ENCODE data around the gene LMOD1.
A peak's percentile ranks its signal among the peaks of the same experiment; 100 is the strongest.
"Not testable (repeated sequence)": the region's sequence is repeated elsewhere in the genome, so short reads cannot be mapped to it uniquely, and the experiment has no call there.

Gene LMOD1

GRCh38 chr1:201964261-201964660 lies 17.9 kb upstream of the LMOD1 start:
- no peak overlapping the region for H3K4ac ChIP-seq (ENCODE audit: low read depth in 1 of 2, low read length in 2 of 2)
- H2BK15ac ChIP-seq (ENCODE audit: low read depth, poor library complexity, severe bottlenecking), result no peak overlapping the region
- peak overlapping the region; percentile 14 for H3K27ac ChIP-seq (ENCODE audit: low read length, poor library complexity, severe bottlenecking)
- no peak overlapping the region for H2AK5ac ChIP-seq (ENCODE audit: low read length, severe bottlenecking)
- no peaks in the 10 kb centered on the region for H3K27me3 ChIP-seq (ENCODE audit: control insufficient read depth in 1 of 2, insufficient read depth in 1 of 2, low read length in 2 of 2)
- peaks cover 44 to 83% of the 10 kb centered on the region in 2 experiments for H3K36me3 ChIP-seq (ENCODE audit: control insufficient read depth in 1 of 2, insufficient read depth in 2 of 2, low read depth in 1 of 2, low read length in 2 of 2)
- H3K79me1 ChIP-seq (replicated peaks; ENCODE audit: low read length, poor library complexity, severe bottlenecking), result peaks cover 15% of the 10 kb centered on the region
- no peak overlapping the region for H3K4me3 ChIP-seq (ENCODE audit: insufficient read depth in 1 of 2, low read depth in 1 of 2, low read length in 2 of 2)
- H3K23ac ChIP-seq (ENCODE audit: low read length in 2 of 2), result no peak overlapping the region
- H3K9me3 ChIP-seq (ENCODE audit: control insufficient read depth, low read length), result no peaks in the 10 kb centered on the region
- H3K18ac ChIP-seq (ENCODE audit: low read depth in 1 of 2, low read length in 2 of 2), result no peak overlapping the region
- H4K8ac ChIP-seq (ENCODE audit: low read length), result no peak overlapping the region
- no peak overlapping the region for H2AFZ ChIP-seq (ENCODE audit: low read depth, low read length)
- no peak overlapping the region for H4K91ac ChIP-seq (ENCODE audit: low read length)
- DNase-seq, result peak; percentile 34
- no peak overlapping the region for H3K9ac ChIP-seq (ENCODE audit: low read length)
- WGBS, result no CpG with 5 or more reads among the region's 1 CpG
- H2BK12ac ChIP-seq (ENCODE audit: low read length in 2 of 2), result no peak overlapping the region
- no peak overlapping the region for H3K14ac ChIP-seq (ENCODE audit: low read length in 2 of 2)
- H2BK120ac ChIP-seq (ENCODE audit: low read depth, low read length), result no peak overlapping the region
- H3K4me2 ChIP-seq (ENCODE audit: low read length, poor library complexity, severe bottlenecking), result no peak overlapping the region
- H3K4me1 ChIP-seq (ENCODE audit: control insufficient read depth, insufficient read depth, low read depth, low read length), result peaks cover 6% of the 10 kb centered on the region
- H2BK5ac ChIP-seq (ENCODE audit: low read depth, low read length, poor library complexity, severe bottlenecking), result no peak overlapping the region

GRCh38 chr1:201962382-201962781 lies 16.0 kb upstream of the LMOD1 start:
- H3K9me3 ChIP-seq (ENCODE audit: control insufficient read depth, low read length); H3K4ac ChIP-seq (ENCODE audit: low read depth in 1 of 2, low read length in 2 of 2); H2BK5ac ChIP-seq (ENCODE audit: low read depth, low read length, poor library complexity, severe bottlenecking); H3K23ac ChIP-seq (ENCODE audit: low read length in 2 of 2); H3K4me3 ChIP-seq (ENCODE audit: insufficient read depth in 1 of 2, low read depth in 1 of 2, low read length in 2 of 2); H3K14ac ChIP-seq (ENCODE audit: low read length in 2 of 2); H4K91ac ChIP-seq (ENCODE audit: low read length); H2AFZ ChIP-seq (ENCODE audit: low read depth, low read length); H2BK12ac ChIP-seq (ENCODE audit: low read length in 2 of 2); H3K27me3 ChIP-seq (ENCODE audit: control insufficient read depth in 1 of 2, insufficient read depth in 1 of 2, low read length in 2 of 2); H3K4me1 ChIP-seq (ENCODE audit: control insufficient read depth, insufficient read depth, low read depth, low read length); DNase-seq; H3K9ac ChIP-seq (ENCODE audit: low read length); H2AK5ac ChIP-seq (ENCODE audit: low read length, severe bottlenecking); H2BK120ac ChIP-seq (ENCODE audit: low read depth, low read length); H2BK15ac ChIP-seq (ENCODE audit: low read depth, poor library complexity, severe bottlenecking); H3K4me2 ChIP-seq (ENCODE audit: low read length, poor library complexity, severe bottlenecking); H3K18ac ChIP-seq (ENCODE audit: low read depth in 1 of 2, low read length in 2 of 2); H3K27ac ChIP-seq (ENCODE audit: low read length, poor library complexity, severe bottlenecking); H4K8ac ChIP-seq (ENCODE audit: low read length): not testable (repeated sequence)
- H3K79me1 ChIP-seq (replicated peaks; ENCODE audit: low read length, poor library complexity, severe bottlenecking), result peaks cover 13% of the 10 kb centered on the region
- H3K36me3 ChIP-seq (ENCODE audit: control insufficient read depth in 1 of 2, insufficient read depth in 2 of 2, low read depth in 1 of 2, low read length in 2 of 2), result peaks cover 44 to 81% of the 10 kb centered on the region in 2 experiments
- WGBS, result 97% methylated on average over 9 of the region's 10 CpGs

- Histone ChIP-seq H4K91ac (ENCODE audit: low read length) (no peak overlapping the region), H2AK5ac (ENCODE audit: low read length, severe bottlenecking) (no peak overlapping the region), H3K14ac (ENCODE audit: low read length in 2 of 2) (no peak overlapping the region), H3K23ac (ENCODE audit: low read length in 2 of 2) (no peak overlapping the region), H2BK15ac (ENCODE audit: low read depth, poor library complexity, severe bottlenecking) (no peak overlapping the region), H2BK12ac (ENCODE audit: low read length in 2 of 2) (no peak overlapping the region), H3K4ac (ENCODE audit: low read depth in 1 of 2, low read length in 2 of 2) (no peak overlapping the region), H3K36me3 (ENCODE audit: control insufficient read depth in 1 of 2, insufficient read depth in 2 of 2, low read depth in 1 of 2, low read length in 2 of 2) (peaks cover 37 to 54% of the 10 kb centered on the region in 2 experiments), H3K4me1 (ENCODE audit: control insufficient read depth, insufficient read depth, low read depth, low read length) (peaks cover 5% of the 10 kb centered on the region), H3K9me3 (ENCODE audit: control insufficient read depth, low read length) (no peaks in the 10 kb centered on the region), H3K4me2 (ENCODE audit: low read length, poor library complexity, severe bottlenecking) (no peak overlapping the region), H4K8ac (ENCODE audit: low read length) (no peak overlapping the region), H2AFZ (ENCODE audit: low read depth, low read length) (no peak overlapping the region), H3K27ac (ENCODE audit: low read length, poor library complexity, severe bottlenecking) (peak overlapping the region; percentile 49), H3K18ac (ENCODE audit: low read depth in 1 of 2, low read length in 2 of 2) (no peak overlapping the region), H2BK5ac (ENCODE audit: low read depth, low read length, poor library complexity, severe bottlenecking) (no peak overlapping the region), H3K9ac (ENCODE audit: low read length) (no peak overlapping the region), H3K79me1 (replicated peaks; ENCODE audit: low read length, poor library complexity, severe bottlenecking) (peaks cover 12% of the 10 kb centered on the region), H2BK120ac (ENCODE audit: low read depth, low read length) (no peak overlapping the region), H3K4me3 (ENCODE audit: insufficient read depth in 1 of 2, low read depth in 1 of 2, low read length in 2 of 2) (no peak overlapping the region), H3K27me3 (ENCODE audit: control insufficient read depth in 1 of 2, insufficient read depth in 1 of 2, low read length in 2 of 2) (no peaks in the 10 kb centered on the region)
- 88% methylated on average over 4 of the region's 5 CpGs for WGBS
- DNase-seq, result no peak
Measured at GRCh38 chr1:201958348-201958747, 12.0 kb upstream of the LMOD1 start.

GRCh38 chr1:201955729-201956143 lies 9.4 kb upstream of the LMOD1 start:
- Histone ChIP-seq H2AK5ac (ENCODE audit: low read length, severe bottlenecking) (peak overlapping the region; percentile 74), H3K4me1 (ENCODE audit: control insufficient read depth, insufficient read depth, low read depth, low read length) (peaks cover 5% of the 10 kb centered on the region), H4K8ac (ENCODE audit: low read length) (peak overlapping the region; percentile 87), H2AFZ (ENCODE audit: low read depth, low read length) (peak overlapping the region; percentile 85), H3K79me1 (replicated peaks; ENCODE audit: low read length, poor library complexity, severe bottlenecking) (peaks cover 5% of the 10 kb centered on the region), H3K23ac (ENCODE audit: low read length in 2 of 2) (peak overlapping the region in 1 of 2 experiments; percentile 94), H3K27ac (ENCODE audit: low read length, poor library complexity, severe bottlenecking) (peak overlapping the region; percentile 70), H2BK5ac (ENCODE audit: low read depth, low read length, poor library complexity, severe bottlenecking) (peak overlapping the region; percentile 60), H3K27me3 (ENCODE audit: control insufficient read depth in 1 of 2, insufficient read depth in 1 of 2, low read length in 2 of 2) (no peaks in the 10 kb centered on the region), H3K9ac (ENCODE audit: low read length) (peak overlapping the region; percentile 98), H3K14ac (ENCODE audit: low read length in 2 of 2) (peak overlapping the region in 1 of 2 experiments; percentile 98), H2BK15ac (ENCODE audit: low read depth, poor library complexity, severe bottlenecking) (no peak overlapping the region), H3K9me3 (ENCODE audit: control insufficient read depth, low read length) (no peaks in the 10 kb centered on the region), H3K4me2 (ENCODE audit: low read length, poor library complexity, severe bottlenecking) (peak overlapping the region; percentile 75), H2BK12ac (ENCODE audit: low read length in 2 of 2) (peak overlapping the region in 1 of 2 experiments; percentile 43), H3K4ac (ENCODE audit: low read depth in 1 of 2, low read length in 2 of 2) (peak overlapping the region; percentile 69 to 96), H3K18ac (ENCODE audit: low read depth in 1 of 2, low read length in 2 of 2) (peak overlapping the region in 1 of 2 experiments; percentile 96), H3K36me3 (ENCODE audit: control insufficient read depth in 1 of 2, insufficient read depth in 2 of 2, low read depth in 1 of 2, low read length in 2 of 2) (peaks cover 19 to 31% of the 10 kb centered on the region in 2 experiments), H4K91ac (ENCODE audit: low read length) (peak overlapping the region; percentile 80), H3K4me3 (ENCODE audit: insufficient read depth in 1 of 2, low read depth in 1 of 2, low read length in 2 of 2) (peak overlapping the region; percentile 95 to 96), H2BK120ac (ENCODE audit: low read depth, low read length) (no peak overlapping the region)
- DNase-seq, result no peak
- 0% methylated on average over 17 of the region's 17 CpGs for WGBS
